H1 (cell line): ENCODE measurements around the gene SAMD9L. TPM values are rescaled to one million over a fixed set of nuclear protein-coding genes. Genes with fewer than 3 reads are reported as not detected.

Experiments
- CTCF ChIA-PET: fragments of 300-600 bp; sonication (Branson Sonifier 250); formaldehyde crosslinking; loops from one replicate; lab custom pipeline; 2021; ENCODE audit not compliant: partially characterized antibody; lab: Charles Lee
- POLR2A ChIA-PET: fragments of 300-600 bp; sonication (Branson Sonifier 250); formaldehyde crosslinking; loops from one replicate; lab custom pipeline; 2021; ENCODE audit warnings: inconsistent platforms; ENCODE audit not compliant: partially characterized antibody; lab: Charles Lee
- DNase-seq, 2 experiments: peaks; one replicate each; pipeline versions ENCODE4 v3.0.0 to v3.0.0-alpha.2; 2010 to 2022; ENCODE audit warnings: low spot score in 2 of 2, low read depth in 1 of 2, mixed read lengths in 1 of 2
- FAIRE-seq: peaks from 2 replicates; lab custom pipeline; 2011; peaks lifted over from hg19 to GRCh38; lab: Jason Lieb, UNC
- H2AFZ ChIP-seq: 2 replicates; pipeline ENCODE4 v1.8.1; 2012; ENCODE audit warnings: low read length, inconsistent platforms
- H2AK5ac ChIP-seq: 2 replicates; pipeline ENCODE4 v1.6.1; 2013; ENCODE audit warnings: low read depth, low read length
- H2BK120ac ChIP-seq: replicated peaks from 2 replicates; pipeline ENCODE3; 2013; ENCODE audit warnings: low read depth, low read length, inconsistent platforms
- H2BK12ac ChIP-seq: 2 replicates; pipeline ENCODE4 v1.6.1; 2013; ENCODE audit warnings: low read depth, low read length
- H2BK15ac ChIP-seq: 2 replicates; pipeline ENCODE4 v1.6.1; 2013; ENCODE audit warnings: low read length
- H2BK20ac ChIP-seq: 2 replicates; pipeline ENCODE4 v1.6.1; 2013; ENCODE audit warnings: low read length
- H2BK5ac ChIP-seq: 2 replicates; pipeline ENCODE4 v1.6.1; 2013; ENCODE audit warnings: low read depth, low read length
- H3K14ac ChIP-seq: 2 replicates; pipeline ENCODE4 v1.6.1; 2013; ENCODE audit warnings: inconsistent platforms; ENCODE audit not compliant: insufficient read length
- H3K18ac ChIP-seq: 2 replicates; pipeline ENCODE4 v1.6.1; 2013; ENCODE audit warnings: low read length; ENCODE audit errors: extremely low read depth
- H3K23ac ChIP-seq: 2 replicates; pipeline ENCODE4 v1.6.1; 2013; ENCODE audit warnings: inconsistent platforms; ENCODE audit not compliant: insufficient read length
- H3K23me2 ChIP-seq: 2 replicates; pipeline ENCODE4 v1.6.1; 2013; ENCODE audit warnings: low read depth, low read length
- H3K27ac ChIP-seq: 2 replicates; pipeline ENCODE4 v1.6.1; 2011; ENCODE audit warnings: low read depth, low read length, inconsistent platforms
- H3K27me3 ChIP-seq, 4 experiments: replicated peaks in 1 of 4; 1 replicate in 1 of 4; 2 replicates in 3 of 4; pipeline versions ENCODE4 v1.6.1 to v1.8.1; 2011 to 2013; ENCODE audit warnings: low read length in 3 of 4, mild to moderate bottlenecking in 3 of 4, inconsistent platforms in 2 of 4, mixed read lengths in 2 of 4, moderate library complexity in 1 of 4; ENCODE audit not compliant: control insufficient read depth in 3 of 4, insufficient read depth in 3 of 4; ENCODE audit errors: extremely low read depth in 1 of 4
- H3K36me3 ChIP-seq, 4 experiments: 2 replicates each; pipeline versions ENCODE4 v1.6.1 to v1.8.1; 2011 to 2013; ENCODE audit warnings: mild to moderate bottlenecking in 4 of 4, low read length in 3 of 4, moderate library complexity in 2 of 4, control low read depth in 1 of 4, inconsistent platforms in 1 of 4; ENCODE audit not compliant: insufficient read depth in 4 of 4, control insufficient read depth in 2 of 4
- H3K4ac ChIP-seq: replicated peaks from 2 replicates; pipeline ENCODE3; 2013; ENCODE audit warnings: low read length, low read depth, mixed read lengths, inconsistent platforms; ENCODE audit not compliant: insufficient read length
- H3K4me1 ChIP-seq, 4 experiments: replicated peaks in 1 of 4; 1 replicate in 1 of 4; 2 replicates in 3 of 4; pipeline versions ENCODE4 v1.6.1 to v1.8.1; 2011 to 2013; ENCODE audit warnings: low read length in 3 of 4, inconsistent platforms in 2 of 4, mixed read lengths in 1 of 4; ENCODE audit not compliant: insufficient read depth in 4 of 4, control insufficient read depth in 3 of 4
- H3K4me2 ChIP-seq, 2 experiments: 2 replicates each; pipeline versions ENCODE4 v1.6.1 to v1.8.1; 2011 to 2013; ENCODE audit warnings: low read depth in 2 of 2, low read length in 2 of 2, control low read depth in 1 of 2, inconsistent platforms in 1 of 2, mild to moderate bottlenecking in 1 of 2; ENCODE audit not compliant: insufficient read depth in 1 of 2
- H3K4me3 ChIP-seq, 4 experiments: fragments of 200-600, 300-600 bp in 1 of 4; sonication (generic), shearing (Covaris generic), sonication (Bioruptor Twin) in 1 of 4; 2 replicates each; pipeline versions ENCODE4 v1.5.1 to v1.8.1; 2011 to 2016; ENCODE audit warnings: low read length in 4 of 4, low read depth in 3 of 4, control low read depth in 2 of 4, inconsistent platforms in 2 of 4, mild to moderate bottlenecking in 2 of 4, mixed read lengths in 1 of 4, moderate library complexity in 1 of 4; ENCODE audit not compliant: insufficient read depth in 2 of 4; ENCODE audit errors: extremely low read depth in 1 of 4
- H3K56ac ChIP-seq: replicated peaks from 2 replicates; pipeline ENCODE3; 2013; ENCODE audit warnings: low read depth, mild to moderate bottlenecking, mixed read lengths, low read length, inconsistent platforms; ENCODE audit not compliant: insufficient read length
- H3K79me1 ChIP-seq: 2 replicates; pipeline ENCODE4 v1.6.1; 2013; ENCODE audit warnings: low read depth, low read length, control low read depth
- H3K79me2 ChIP-seq, 2 experiments: 2 replicates each; pipeline versions ENCODE4 v1.6.1 to v1.8.1; 2012 to 2013; ENCODE audit warnings: low read length in 2 of 2, mild to moderate bottlenecking in 2 of 2, inconsistent platforms in 1 of 2; ENCODE audit not compliant: insufficient read depth in 2 of 2, control insufficient read depth in 1 of 2
- H3K9ac ChIP-seq, 4 experiments: replicated peaks in 1 of 4; 1 replicate in 1 of 4; 2 replicates in 3 of 4; pipeline versions ENCODE4 v1.6.1 to v1.8.1; 2011 to 2013; ENCODE audit warnings: low read depth in 3 of 4, low read length in 3 of 4, control low read depth in 2 of 4, mild to moderate bottlenecking in 2 of 4, moderate library complexity in 2 of 4, inconsistent platforms in 1 of 4; ENCODE audit errors: extremely low read depth in 1 of 4
- H3K9me3 ChIP-seq, 2 experiments: 2 replicates each; pipeline versions ENCODE4 v1.6.1 to v1.8.1; 2012 to 2013; ENCODE audit warnings: mild to moderate bottlenecking in 2 of 2, moderate library complexity in 2 of 2, control low read depth in 1 of 2, inconsistent platforms in 1 of 2, low read depth in 1 of 2, low read length in 1 of 2, mixed read lengths in 1 of 2; ENCODE audit not compliant: insufficient read depth in 2 of 2
- H4K20me1 ChIP-seq, 2 experiments: replicated peaks in 1 of 2; 2 replicates each; pipeline versions ENCODE3 to v1.8.1; 2011 to 2013; ENCODE audit warnings: inconsistent platforms in 2 of 2, low read length in 2 of 2, mild to moderate bottlenecking in 1 of 2; ENCODE audit not compliant: insufficient read depth in 2 of 2, control insufficient read depth in 1 of 2
- H4K5ac ChIP-seq: 2 replicates; pipeline ENCODE4 v1.6.1; 2013; ENCODE audit warnings: low read length, low read depth, mixed read lengths, inconsistent platforms; ENCODE audit not compliant: insufficient read length
- H4K8ac ChIP-seq: 2 replicates; pipeline ENCODE4 v1.8.0; 2013; ENCODE audit warnings: mild to moderate bottlenecking, moderate library complexity, low read length, inconsistent platforms; ENCODE audit not compliant: insufficient read depth; ENCODE audit errors: extremely low read depth
- H4K91ac ChIP-seq: replicated peaks from 2 replicates; pipeline ENCODE3; 2013; ENCODE audit warnings: low read length, mixed read lengths, inconsistent platforms; ENCODE audit not compliant: insufficient read length
- EGR1 ChIP-seq: IDR thresholded peaks from 2 replicates; pipeline ENCODE4 v1.6.1; 2011; ENCODE audit warnings: low read depth, low read length, borderline replicate concordance
- EP300 ChIP-seq, 2 experiments: IDR thresholded peaks; 1 replicate in 1 of 2; 2 replicates in 1 of 2; pipeline ENCODE4 v1.6.1; 2011 to 2012; ENCODE audit warnings: low read depth in 2 of 2, low read length in 2 of 2, mild to moderate bottlenecking in 2 of 2, borderline replicate concordance in 1 of 2, inconsistent platforms in 1 of 2, moderate library complexity in 1 of 2
- JUND ChIP-seq: IDR thresholded peaks from 2 replicates; pipeline ENCODE4 v1.6.1; 2011; ENCODE audit warnings: mild to moderate bottlenecking, improper control_type of control experiment, low read length
- KDM4A ChIP-seq: IDR thresholded peaks from one replicate; pipeline ENCODE4 v1.7.1; 2012; ENCODE audit warnings: low read depth, mild to moderate bottlenecking, moderate library complexity, low read length, inconsistent platforms; ENCODE audit not compliant: severe bottlenecking
- POLR2A ChIP-seq, 2 experiments: IDR thresholded peaks; 1 replicate in 1 of 2; 2 replicates in 1 of 2; pipeline ENCODE4 v1.6.1; 2011; ENCODE audit warnings: low read depth in 2 of 2, low read length in 2 of 2, mild to moderate bottlenecking in 2 of 2; ENCODE audit errors: control extremely low read depth in 1 of 2
- RXRA ChIP-seq: IDR thresholded peaks from 2 replicates; pipeline ENCODE4 v1.6.1; 2011; ENCODE audit warnings: low read depth, mild to moderate bottlenecking, low read length, moderate library complexity; ENCODE audit not compliant: insufficient read depth
- SP1 ChIP-seq: IDR thresholded peaks from 2 replicates; pipeline ENCODE4 v1.6.1; 2011; ENCODE audit warnings: low read depth, low read length
- TAF1 ChIP-seq: IDR thresholded peaks from 2 replicates; pipeline ENCODE4 v1.6.1; 2011; ENCODE audit warnings: mild to moderate bottlenecking, low read depth, low read length
- TCF12 ChIP-seq: IDR thresholded peaks from 2 replicates; pipeline ENCODE4 v1.6.1; 2011; ENCODE audit warnings: low read depth, mild to moderate bottlenecking, low read length
- WGBS, 2 experiments: shearing (Covaris generic) in 1 of 2; methylation state at CpG; one replicate each; pipeline versions ENCODE4 v1.1.6 to v1.1.7; 2013 to 2015; ENCODE audit warnings: low lambda C conversion rate in 2 of 2, mixed read lengths in 2 of 2, inconsistent platforms in 1 of 2, low coverage in 1 of 2, missing lambda C conversion rate in 1 of 2; ENCODE audit not compliant: insufficient replicate concordance in 2 of 2, insufficient coverage in 1 of 2, insufficient read length in 1 of 2; ENCODE audit errors: extremely low coverage in 1 of 2, missing lambda C conversion rate in 1 of 2; 5-methylcytosine and 5-hydroxymethylcytosine counted together
- polyA plus RNA-seq, 7 experiments: library from polyadenylated mRNA; depleted of rRNA in 3 of 7; stranded (reverse) in 5 of 7; unstranded in 2 of 7; fragments of >200 nt in 5 of 7; fragments of 200-250 nt in 2 of 7; gene quantifications; 1 replicate in 5 of 7; 2 replicates in 1 of 7; 4 replicates in 1 of 7; pipeline versions ENCODE4 v1.2.1 to v1.2.3, GENCODE V29; 2011 to 2013; ENCODE audit warnings: missing spikeins in 2 of 7, mixed read lengths in 2 of 7
- total RNA-seq: library from RNA; stranded (reverse); fragmentation: NEBNext Ultra II Directional; extraction: Animal tissue kit (Norgen Biotek cat#: 25700); gene quantifications from 2 replicates; pipeline ENCODE4 v1.2.1, GENCODE V29; 2021

SAMD9L gene
- total and polyA plus RNA-seq, 2 of the 8 experiments (the other 6 are each of a cell fraction or from before 2014, with no cell fraction given): not detected

DNA sequence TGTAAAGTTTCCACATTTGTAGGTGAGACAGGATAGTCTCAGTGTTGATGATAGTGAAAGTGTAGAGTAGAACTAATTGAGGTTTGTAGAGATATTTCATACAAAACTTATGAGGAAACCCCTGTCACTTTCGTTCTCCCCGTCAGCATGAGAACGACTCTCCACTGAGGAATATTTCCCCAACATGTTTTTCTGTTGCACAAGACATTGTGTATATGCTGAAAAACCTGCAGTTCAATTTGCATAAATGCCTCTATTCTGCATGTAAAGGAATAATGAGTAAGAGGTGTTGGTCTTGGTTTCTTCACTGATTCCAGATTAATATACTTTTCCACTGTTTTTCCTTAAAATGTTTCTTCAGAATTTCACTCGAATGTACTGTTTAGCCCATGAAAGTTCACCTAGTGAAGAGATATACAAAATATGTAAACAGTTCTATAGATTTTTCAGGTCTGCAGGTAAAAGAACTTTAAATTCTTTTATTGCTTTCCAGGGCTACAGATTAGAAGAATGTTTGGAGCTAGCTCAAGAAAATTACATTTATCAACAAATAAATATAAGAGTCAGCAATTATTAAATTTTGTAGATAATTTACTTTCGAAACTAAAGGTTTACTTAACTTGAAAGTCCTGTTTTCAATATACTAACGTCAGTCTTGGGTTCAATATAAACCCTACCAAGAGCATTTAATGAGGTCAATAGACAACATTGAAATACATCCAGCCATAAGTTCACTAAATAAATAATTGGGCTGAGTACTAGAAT is 40.9 kb upstream of the SAMD9L start:
- no peak for FAIRE-seq
- H3K27me3 ChIP-seq: no peaks in the 10 kb centered on the region
- CTCF ChIA-PET: no interaction called here

More for the DNA sequence above, 40.9 kb upstream of the SAMD9L start:
- H3K4me2 ChIP-seq: no peak overlapping the region
- DNase-seq: no peak
- no peak overlapping the region for H3K4ac ChIP-seq
- H3K79me2 ChIP-seq: no peaks in the 10 kb centered on the region
- POLR2A ChIA-PET: no interaction called here
- H3K9ac ChIP-seq: no peak overlapping the region
- H2BK15ac ChIP-seq: no peak overlapping the region
- no peaks in the 10 kb centered on the region for H3K9me3 ChIP-seq
- H3K23me2 ChIP-seq: no peaks in the 10 kb centered on the region
- no peak overlapping the region for H4K91ac ChIP-seq
- H2BK120ac ChIP-seq: no peak overlapping the region
- H2AK5ac ChIP-seq: no peak overlapping the region
- no peak overlapping the region for H3K23ac ChIP-seq
- H3K36me3 ChIP-seq: no peaks in the 10 kb centered on the region
- no peak overlapping the region for H2BK5ac ChIP-seq
- H2BK20ac ChIP-seq: no peak overlapping the region
- H2BK12ac ChIP-seq: no peak overlapping the region
- no peak overlapping the region for H3K4me3 ChIP-seq
- TF ChIP-seq SP1 (no peak), EGR1 (no peak), RXRA (no peak), EP300 (IDR thresholded peaks at IDR 0.05; ENCODE audit: borderline replicate concordance in 1 of 2, low read depth in 2 of 2, low read length in 2 of 2) (no peak), JUND (no peak), TAF1 (no peak), POLR2A (IDR thresholded peaks at IDR 0.05; ENCODE audit: control extremely low read depth in 1 of 2, low read depth in 2 of 2, low read length in 2 of 2) (no peak), TCF12 (no peak), KDM4A (no peak)
- TF ChIP-seq, all 59 proteins: peak for 0
- 88% methylated on average over 6 of the region's 6 CpGs; no CpG with 5 or more reads in 1 of the 2 experiments for WGBS, 2 experiments
- H3K56ac ChIP-seq: no peak overlapping the region
- H4K20me1 ChIP-seq: no peaks in the 10 kb centered on the region
- no peak overlapping the region for H3K14ac ChIP-seq
- no peak overlapping the region for H4K5ac ChIP-seq
- no peak overlapping the region for H4K8ac ChIP-seq
- no peak overlapping the region for H3K18ac ChIP-seq
- no peaks in the 10 kb centered on the region for H3K4me1 ChIP-seq
- no peak overlapping the region for H3K27ac ChIP-seq
- H3K79me1 ChIP-seq: no peaks in the 10 kb centered on the region
- no peak overlapping the region for H2AFZ ChIP-seq
